Loucy (cell line): ENCODE data around the gene SLC35G1.
A peak's percentile ranks its signal among the peaks of the same experiment; 100 is the strongest.

Source experiments
- H2AFZ ChIP-seq: fragments of 200-600 bp; sonication (generic); 2 replicates; pipeline ENCODE4 v1.6.0; 2016; ENCODE audit warnings: antibody characterized with exemption, mild to moderate bottlenecking, low read length, moderate library complexity
- H3F3A ChIP-seq: fragments of 200-600 bp; 2 replicates; pipeline ENCODE4 v1.6.0; 2016; ENCODE audit warnings: antibody characterized with exemption, low read depth, mild to moderate bottlenecking
- H3K27me3 ChIP-seq: fragments of 200-600 bp; sonication (generic); 2 replicates; pipeline ENCODE4 v1.6.1; 2014; ENCODE audit warnings: low read length, mild to moderate bottlenecking; ENCODE audit not compliant: insufficient read depth, poor library complexity, severe bottlenecking
- H3K36me3 ChIP-seq: fragments of 200-600 bp; sonication (generic); 2 replicates; pipeline ENCODE4 v1.6.1; 2016; ENCODE audit warnings: low read length; ENCODE audit not compliant: insufficient read depth
- H3K4me1 ChIP-seq: fragments of 200-600 bp; sonication (generic); 2 replicates; pipeline ENCODE4 v1.5.1; 2014; ENCODE audit warnings: low read length, mild to moderate bottlenecking; ENCODE audit not compliant: insufficient read depth, poor library complexity, severe bottlenecking
- H3K4me2 ChIP-seq: fragments of 200-600 bp; sonication (generic); 2 replicates; pipeline ENCODE4 v1.6.0; 2014; ENCODE audit warnings: antibody characterized with exemption, low read length, low read depth, mild to moderate bottlenecking; ENCODE audit not compliant: poor library complexity, severe bottlenecking
- H3K4me3 ChIP-seq: fragments of 200-600 bp; sonication (generic); 2 replicates; pipeline ENCODE4 v1.5.1; 2014; ENCODE audit warnings: low read length, mild to moderate bottlenecking, mixed read lengths; ENCODE audit not compliant: poor library complexity, severe bottlenecking
- H3K79me2 ChIP-seq: fragments of 200-600 bp; sonication (generic); 2 replicates; pipeline ENCODE4 v1.6.1; 2014; ENCODE audit warnings: low read length; ENCODE audit not compliant: insufficient read depth
- H3K9ac ChIP-seq: fragments of 200-600 bp; sonication (generic); 2 replicates; pipeline ENCODE4 v1.6.0; 2014; ENCODE audit warnings: mild to moderate bottlenecking, low read depth, low read length, moderate library complexity; ENCODE audit not compliant: poor library complexity, severe bottlenecking
- H3K9me2 ChIP-seq: fragments of 200-600 bp; sonication (generic); replicated peaks from 2 replicates; pipeline ENCODE4 v1.6.1; 2016; ENCODE audit warnings: low read depth, low read length, mixed read lengths
- H3K9me3 ChIP-seq: fragments of 200-600 bp; sonication (generic); 2 replicates; pipeline ENCODE4 v1.6.1; 2014; ENCODE audit warnings: mild to moderate bottlenecking, antibody characterized with exemption, low read length, low read depth; ENCODE audit not compliant: insufficient read depth
- H4K20me1 ChIP-seq: fragments of 200-600 bp; sonication (generic); 2 replicates; pipeline ENCODE4 v1.6.0; 2014; ENCODE audit warnings: antibody characterized with exemption, low read length, mild to moderate bottlenecking; ENCODE audit not compliant: insufficient read depth, poor library complexity, severe bottlenecking
- EZH2phosphoT487 ChIP-seq: fragments of 200-600 bp; IDR thresholded peaks from 2 replicates; pipeline ENCODE4 v1.6.1; 2018; ENCODE audit warnings: antibody characterized with exemption, mild to moderate bottlenecking, moderate library complexity, borderline replicate concordance
- TF ChIP-seq, protein P1 (sequence below): fragments of 200-600 bp; sonication (generic); conservative IDR thresholded peaks from 2 replicates; pipeline ENCODE4 v1.5.1; 2014; ENCODE audit warnings: mild to moderate bottlenecking, antibody characterized with exemption, low read length

The SLC35G1 gene

DNA sequence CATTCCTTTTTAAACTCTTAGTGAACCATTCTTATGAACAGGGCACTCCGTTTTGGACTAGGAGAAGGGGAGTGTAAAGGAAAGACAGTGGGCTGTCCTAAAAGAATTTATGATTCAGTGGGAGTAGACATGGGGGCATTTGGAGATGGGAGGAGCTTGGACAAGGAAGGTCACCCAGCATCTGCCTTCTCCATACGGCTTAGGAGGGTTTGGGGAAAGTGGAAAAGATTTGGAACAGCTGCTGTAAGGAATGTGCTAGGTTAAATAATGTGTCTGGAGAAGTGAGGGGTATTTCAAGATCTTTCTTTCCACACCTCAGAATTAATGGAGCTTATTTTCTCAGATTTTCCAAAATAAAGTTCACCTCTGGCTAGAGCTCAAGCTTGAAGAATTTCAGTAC lies 24.0 kb downstream of the SLC35G1 start:
- no peak overlapping the region for H3K4me3 ChIP-seq
- H3K4me2 ChIP-seq: no peak overlapping the region
- no peaks in the 10 kb centered on the region for H4K20me1 ChIP-seq
- H3K36me3 ChIP-seq: no peaks in the 10 kb centered on the region
- H3K4me1 ChIP-seq: no peaks in the 10 kb centered on the region
- no peaks in the 10 kb centered on the region for H3K27me3 ChIP-seq
- H2AFZ ChIP-seq: no peak overlapping the region
- TF ChIP-seq EZH2phosphoT487: no peak
- TF ChIP-seq, protein P1, sequence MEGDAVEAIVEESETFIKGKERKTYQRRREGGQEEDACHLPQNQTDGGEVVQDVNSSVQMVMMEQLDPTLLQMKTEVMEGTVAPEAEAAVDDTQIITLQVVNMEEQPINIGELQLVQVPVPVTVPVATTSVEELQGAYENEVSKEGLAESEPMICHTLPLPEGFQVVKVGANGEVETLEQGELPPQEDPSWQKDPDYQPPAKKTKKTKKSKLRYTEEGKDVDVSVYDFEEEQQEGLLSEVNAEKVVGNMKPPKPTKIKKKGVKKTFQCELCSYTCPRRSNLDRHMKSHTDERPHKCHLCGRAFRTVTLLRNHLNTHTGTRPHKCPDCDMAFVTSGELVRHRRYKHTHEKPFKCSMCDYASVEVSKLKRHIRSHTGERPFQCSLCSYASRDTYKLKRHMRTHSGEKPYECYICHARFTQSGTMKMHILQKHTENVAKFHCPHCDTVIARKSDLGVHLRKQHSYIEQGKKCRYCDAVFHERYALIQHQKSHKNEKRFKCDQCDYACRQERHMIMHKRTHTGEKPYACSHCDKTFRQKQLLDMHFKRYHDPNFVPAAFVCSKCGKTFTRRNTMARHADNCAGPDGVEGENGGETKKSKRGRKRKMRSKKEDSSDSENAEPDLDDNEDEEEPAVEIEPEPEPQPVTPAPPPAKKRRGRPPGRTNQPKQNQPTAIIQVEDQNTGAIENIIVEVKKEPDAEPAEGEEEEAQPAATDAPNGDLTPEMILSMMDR: no peak
- no peak overlapping the region for H3K9ac ChIP-seq
- no peaks in the 10 kb centered on the region for H3F3A ChIP-seq
- H3K79me2 ChIP-seq: no peaks in the 10 kb centered on the region
- no peaks in the 10 kb centered on the region for H3K9me3 ChIP-seq
- H3K9me2 ChIP-seq: no peaks in the 10 kb centered on the region

DNA sequence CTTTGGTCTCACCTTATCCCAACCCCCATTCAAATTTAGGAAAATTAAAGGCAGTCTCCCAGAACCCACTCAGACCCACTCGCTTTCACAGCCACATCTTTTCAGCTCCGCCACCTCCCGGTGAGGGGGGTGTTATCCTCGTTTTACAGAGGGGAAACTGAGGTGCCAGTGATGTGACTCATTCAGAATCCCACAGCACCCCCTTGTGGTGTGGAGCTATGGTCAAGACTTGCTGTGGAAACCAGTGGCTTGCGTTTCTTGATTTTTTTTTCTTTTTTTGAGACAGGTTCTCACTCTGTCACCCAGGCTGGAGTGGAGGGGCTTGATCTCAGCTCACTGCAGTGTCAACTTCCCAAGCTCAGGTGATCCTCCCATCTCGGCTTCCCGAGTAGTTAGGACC lies 27.6 kb downstream of the SLC35G1 start:
- Histone ChIP-seq H4K20me1 (no peaks in the 10 kb centered on the region), H3K9me2 (no peaks in the 10 kb centered on the region), H2AFZ (no peak overlapping the region), H3K27me3 (no peaks in the 10 kb centered on the region), H3K79me2 (no peaks in the 10 kb centered on the region), H3K4me3 (no peak overlapping the region), H3K36me3 (no peaks in the 10 kb centered on the region), H3K4me2 (no peak overlapping the region), H3K9ac (no peak overlapping the region), H3K9me3 (no peaks in the 10 kb centered on the region), H3K4me1 (no peaks in the 10 kb centered on the region), H3F3A (no peaks in the 10 kb centered on the region)
- TF ChIP-seq, protein P1: peak; percentile 71
- no peak for TF ChIP-seq EZH2phosphoT487

DNA sequence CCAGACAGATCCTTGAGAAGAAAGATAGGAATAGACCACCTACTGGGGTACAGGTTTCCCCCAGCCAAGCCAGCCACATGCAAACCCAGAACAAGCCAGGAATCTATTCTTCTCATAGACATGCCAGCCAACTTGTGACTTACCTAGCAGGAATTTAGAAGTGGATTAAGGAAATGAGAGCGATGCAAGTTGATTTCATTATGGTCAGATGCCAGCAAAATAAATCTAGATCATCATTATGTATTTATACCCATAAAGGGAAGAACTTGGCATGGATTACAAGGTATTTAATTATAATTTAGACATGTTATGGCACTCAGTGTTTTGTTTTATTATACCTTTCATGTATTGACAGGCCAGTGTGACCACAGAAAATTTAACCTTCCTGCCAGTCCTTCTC lies 32.8 kb downstream of the SLC35G1 start:
- Histone ChIP-seq H3K36me3 (no peaks in the 10 kb centered on the region), H3K4me2 (no peak overlapping the region), H3K9ac (no peak overlapping the region), H3K9me3 (no peaks in the 10 kb centered on the region), H4K20me1 (no peaks in the 10 kb centered on the region), H3K9me2 (no peaks in the 10 kb centered on the region), H3K27me3 (no peaks in the 10 kb centered on the region), H3K4me1 (no peaks in the 10 kb centered on the region), H2AFZ (no peak overlapping the region), H3K4me3 (no peak overlapping the region), H3F3A (no peaks in the 10 kb centered on the region), H3K79me2 (no peaks in the 10 kb centered on the region)
- TF ChIP-seq, protein P1: no peak
- TF ChIP-seq EZH2phosphoT487: no peak
